Caco-2 (cell line): ENCODE results near the gene FXYD7. TPM values are rescaled to one million over a fixed set of nuclear protein-coding genes. Genes with fewer than 3 reads are reported as not detected.

ENCODE experiments used
- BruUV-seq: library from RNA; stranded (reverse); fragments of 400-500 nt; replicated peaks from 2 replicates; lab custom pipeline; 2021; lab: Mats Ljungman, UMichigan
- CTCF ChIA-PET: fragments of 300-600 bp; sonication (Branson Sonifier 250); formaldehyde crosslinking; loops from one replicate; lab custom pipeline; 2022; ENCODE audit warnings: antibody characterized with exemption; lab: Charles Lee
- POLR2A ChIA-PET: fragments of 300-600 bp; sonication (Branson Sonifier 250); formaldehyde crosslinking; loops from one replicate; lab custom pipeline; 2022; ENCODE audit warnings: antibody characterized with exemption; lab: Charles Lee
- DNase-seq, 2 experiments: peaks; one replicate each; pipeline versions ENCODE4 v3.0.0 to v3.0.0-alpha.2; 2020 to 2022
- H3K27me3 ChIP-seq: replicated peaks from 2 replicates; pipeline ENCODE4 v1.6.0; 2011; ENCODE audit warnings: low read length; ENCODE audit not compliant: control insufficient read depth, insufficient read depth
- H3K36me3 ChIP-seq: 2 replicates; pipeline ENCODE4 v1.5.1; 2011; ENCODE audit warnings: low read length; ENCODE audit not compliant: control insufficient read depth, insufficient read depth
- H3K4me1 ChIP-seq: fragments of 250-450 bp; sonication (Bioruptor Pico); 2 replicates; pipeline ENCODE4 v1.5.1; 2020; ENCODE audit warnings: mild to moderate bottlenecking
- H3K4me3 ChIP-seq: 2 replicates; pipeline ENCODE4 v1.5.1; 2011; ENCODE audit warnings: low read depth, mild to moderate bottlenecking, control low read depth, low read length
- H3K9me3 ChIP-seq: fragments of 250-450 bp; sonication (Bioruptor Pico); 2 replicates; pipeline ENCODE4 v1.5.1; 2020; ENCODE audit warnings: mild to moderate bottlenecking, moderate library complexity
- H3K27ac Mint-ChIP-seq: one replicate; pipeline ENCODE4 v1.8.0; 2022; ENCODE audit warnings: mixed read lengths; ENCODE audit not compliant: unreplicated experiment
- H3K27me3 Mint-ChIP-seq: one replicate; pipeline ENCODE4 v1.8.0; 2022; ENCODE audit warnings: mixed read lengths; ENCODE audit not compliant: insufficient read depth, unreplicated experiment
- H3K36me3 Mint-ChIP-seq: one replicate; pipeline ENCODE4 v1.8.0; 2022; ENCODE audit warnings: mild to moderate bottlenecking, mixed read lengths; ENCODE audit not compliant: insufficient read depth, unreplicated experiment
- H3K4me1 Mint-ChIP-seq: one replicate; pipeline ENCODE4 v1.8.0; 2022; ENCODE audit warnings: low read depth, mixed read lengths; ENCODE audit not compliant: unreplicated experiment
- H3K4me3 Mint-ChIP-seq: one replicate; pipeline ENCODE4 v1.8.0; 2022; ENCODE audit warnings: mild to moderate bottlenecking, moderate library complexity, mixed read lengths; ENCODE audit not compliant: unreplicated experiment
- H3K9me3 Mint-ChIP-seq: one replicate; pipeline ENCODE4 v1.8.0; 2022; ENCODE audit warnings: mixed read lengths; ENCODE audit not compliant: unreplicated experiment
- intact Hi-C: fragments of 100-400 bp; cut with micrococcal nuclease; formaldehyde crosslinking; loops from one replicate; pipeline ENCODE4 v1.10.0; 2022; ENCODE audit not compliant: unreplicated experiment
- total RNA-seq: library from RNA; stranded (reverse); gene quantifications from 2 replicates; pipeline ENCODE4 v1.2.3, GENCODE V29; 2022
- TF ChIP-seq, protein P1 (sequence below), 2 experiments: fragments of 200-600 bp in 1 of 2; IDR thresholded peaks; 1 replicate in 1 of 2; 2 replicates in 1 of 2; pipeline versions ENCODE4 v1.5.1 to v1.8.0; 2011 to 2022; ENCODE audit warnings: antibody characterized with exemption in 1 of 2, control low read depth in 1 of 2, inconsistent platforms in 1 of 2, low read depth in 1 of 2, low read length in 1 of 2, mild to moderate bottlenecking in 1 of 2, moderate library complexity in 1 of 2; ENCODE audit not compliant: insufficient read depth in 1 of 2, severe bottlenecking in 1 of 2, unreplicated experiment in 1 of 2

FXYD7 gene
- total RNA-seq, 1 experiment from 2014 or later: not detected

- no peak overlapping the region for H3K4me3 ChIP-seq
- peaks cover 16% of the 10 kb centered on the region; the same call in 1 of the 2 replicates for H3K4me1 ChIP-seq
These were observed 1.9 kb upstream of the FXYD7 start for GRCh38 chr19:35140962-35141836.

DNA sequence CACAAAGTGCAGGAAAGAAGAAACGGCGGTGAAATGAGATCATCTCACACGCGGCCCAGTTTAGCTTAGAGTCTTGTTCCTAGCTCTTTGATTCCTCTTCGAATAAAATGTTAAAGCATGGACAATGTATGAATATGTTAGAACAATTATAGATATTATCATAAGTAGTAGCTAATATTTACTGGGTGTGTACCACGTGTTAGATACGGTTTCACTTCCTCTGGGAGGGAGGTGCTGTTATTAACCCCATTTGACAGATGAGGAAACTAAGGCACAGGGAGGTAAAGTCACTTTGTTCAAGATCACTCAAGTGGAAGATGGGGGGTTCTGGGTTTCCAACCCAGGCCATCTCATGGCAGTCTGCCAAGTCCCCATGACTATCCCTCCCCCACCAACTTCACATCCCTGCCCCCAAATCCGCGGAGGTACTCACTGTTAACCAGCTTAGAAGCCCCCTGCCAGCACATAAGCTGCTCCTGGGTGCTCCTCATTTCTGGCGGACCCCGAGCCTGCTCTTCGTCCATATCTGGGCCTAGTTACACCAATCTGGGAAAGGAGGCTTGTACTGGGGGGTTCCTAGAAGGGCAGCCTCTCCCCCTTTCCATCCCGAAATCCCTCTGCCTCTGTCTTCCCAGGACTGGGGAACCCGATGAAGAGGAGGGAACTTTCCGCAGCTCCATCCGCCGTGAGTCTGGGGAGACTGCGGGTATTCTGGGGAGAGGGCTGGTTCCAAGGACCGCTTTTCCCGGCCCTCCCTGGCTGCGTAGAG lies 1.0 kb upstream of the FXYD7 start:
- no peak overlapping the region for H3K27ac Mint-ChIP-seq
- Histone ChIP-seq H3K4me1 (peaks cover 14% of the 10 kb centered on the region; the same call in 1 of the 2 replicates), H3K27me3 (no peaks in the 10 kb centered on the region; the same call in 1 of the 2 replicates), H3K4me3 (peak overlapping the region; percentile 29), H3K9me3 (no peaks in the 10 kb centered on the region; the same call in 1 of the 2 replicates), H3K36me3 (no peaks in the 10 kb centered on the region)
- peak overlapping the region; percentile 52 for H3K4me3 Mint-ChIP-seq
- BruUV-seq: no TSS peak
- ChIA-PET CTCF (interaction anchor here (0.6 to 1.9 kb wide), 14 partner anchors 12 to 1350 kb away, joined by 3 to 10 read pairs (median 4); partner anchors contain the start of gene FXYD5), POLR2A (no interaction called here)
- TF ChIP-seq, protein P1, sequence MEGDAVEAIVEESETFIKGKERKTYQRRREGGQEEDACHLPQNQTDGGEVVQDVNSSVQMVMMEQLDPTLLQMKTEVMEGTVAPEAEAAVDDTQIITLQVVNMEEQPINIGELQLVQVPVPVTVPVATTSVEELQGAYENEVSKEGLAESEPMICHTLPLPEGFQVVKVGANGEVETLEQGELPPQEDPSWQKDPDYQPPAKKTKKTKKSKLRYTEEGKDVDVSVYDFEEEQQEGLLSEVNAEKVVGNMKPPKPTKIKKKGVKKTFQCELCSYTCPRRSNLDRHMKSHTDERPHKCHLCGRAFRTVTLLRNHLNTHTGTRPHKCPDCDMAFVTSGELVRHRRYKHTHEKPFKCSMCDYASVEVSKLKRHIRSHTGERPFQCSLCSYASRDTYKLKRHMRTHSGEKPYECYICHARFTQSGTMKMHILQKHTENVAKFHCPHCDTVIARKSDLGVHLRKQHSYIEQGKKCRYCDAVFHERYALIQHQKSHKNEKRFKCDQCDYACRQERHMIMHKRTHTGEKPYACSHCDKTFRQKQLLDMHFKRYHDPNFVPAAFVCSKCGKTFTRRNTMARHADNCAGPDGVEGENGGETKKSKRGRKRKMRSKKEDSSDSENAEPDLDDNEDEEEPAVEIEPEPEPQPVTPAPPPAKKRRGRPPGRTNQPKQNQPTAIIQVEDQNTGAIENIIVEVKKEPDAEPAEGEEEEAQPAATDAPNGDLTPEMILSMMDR (IDR thresholded peaks at IDR 0.05; ENCODE audit: insufficient read depth in 1 of 2, low read depth in 1 of 2, low read length in 1 of 2, severe bottlenecking in 1 of 2, unreplicated experiment in 1 of 2): no peak
- no peak for DNase-seq
- intact Hi-C loops: no loop called here
- no peaks in the 10 kb centered on the region for H3K36me3 Mint-ChIP-seq
- H3K9me3 Mint-ChIP-seq: no peaks in the 10 kb centered on the region
- H3K4me1 Mint-ChIP-seq: no peaks in the 10 kb centered on the region
- peaks cover 8% of the 10 kb centered on the region for H3K27me3 Mint-ChIP-seq

More at GRCh38 chr19:35140962-35141836, 1.9 kb upstream of the FXYD7 start:
- peak; percentile 79 to 85 for DNase-seq
- peaks cover 8% of the 10 kb centered on the region for H3K27me3 Mint-ChIP-seq
- CTCF ChIA-PET: interaction anchor here (0.6 to 1.9 kb wide), 13 partner anchors 12 to 1349 kb away, joined by 3 to 10 read pairs (median 4); partner anchors contain the start of genes FXYD3 and FXYD5
- no peaks in the 10 kb centered on the region for H3K4me1 Mint-ChIP-seq
- Histone ChIP-seq H3K9me3 (no peaks in the 10 kb centered on the region; the same call in 1 of the 2 replicates), H3K27me3 (no peaks in the 10 kb centered on the region; the same call in 1 of the 2 replicates), H3K36me3 (no peaks in the 10 kb centered on the region)
- H3K36me3 Mint-ChIP-seq: no peaks in the 10 kb centered on the region
- H3K4me3 Mint-ChIP-seq: no peak overlapping the region
- BruUV-seq: no TSS peak
- no peak overlapping the region for H3K27ac Mint-ChIP-seq
- intact Hi-C loops: no loop called here
- TF ChIP-seq, protein P1 (IDR thresholded peaks at IDR 0.05; ENCODE audit: insufficient read depth in 1 of 2, low read depth in 1 of 2, low read length in 1 of 2, severe bottlenecking in 1 of 2, unreplicated experiment in 1 of 2): peak in 1 of 2 experiments; percentile 55
- H3K9me3 Mint-ChIP-seq: no peaks in the 10 kb centered on the region
- POLR2A ChIA-PET: no interaction called here
